NCI-H69 (cell line): ENCODE data around the gene SLC15A1.

Experiments
- DNase-seq: peaks from one replicate; lab custom pipeline; 2025; lab: John Stamatoyannopoulos, UW

The SLC15A1 gene

DNA sequence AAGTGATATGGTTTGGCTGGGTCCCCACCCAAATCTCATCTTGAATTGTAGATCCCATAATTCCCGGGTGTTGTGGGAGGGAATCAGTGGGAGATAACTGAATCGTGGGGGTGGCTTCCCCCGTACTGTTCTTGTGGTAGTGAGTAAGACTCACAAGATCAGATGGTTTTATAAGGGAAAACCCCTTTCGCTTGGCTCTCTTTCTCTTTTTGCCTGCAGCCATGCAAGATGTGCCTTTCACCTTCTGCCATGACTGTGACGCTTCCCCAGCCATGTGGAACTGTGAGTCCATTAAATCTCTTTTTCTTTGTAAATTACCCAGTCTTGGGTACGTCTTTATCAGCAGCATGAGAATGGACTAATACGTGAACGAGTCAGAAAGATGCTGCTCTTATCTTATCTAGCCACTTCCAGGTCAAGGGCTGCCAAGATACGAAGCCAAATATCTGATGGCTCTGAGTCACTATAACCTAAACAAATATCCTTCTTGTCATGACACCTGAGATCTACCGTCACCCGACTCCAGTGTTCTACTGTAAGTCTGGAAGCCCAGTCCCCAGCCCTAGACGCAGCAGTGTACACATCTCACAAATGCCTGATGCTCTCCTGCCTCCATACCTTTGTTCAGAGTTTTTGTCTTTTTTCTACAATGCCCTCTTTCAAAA is 45.9 kb downstream of the SLC15A1 start:
- no peak for DNase-seq

- DNase-seq = peak; percentile 8
Observed at GRCh38 chr13:98697791-98698190, 54.7 kb downstream of the SLC15A1 start.

DNA sequence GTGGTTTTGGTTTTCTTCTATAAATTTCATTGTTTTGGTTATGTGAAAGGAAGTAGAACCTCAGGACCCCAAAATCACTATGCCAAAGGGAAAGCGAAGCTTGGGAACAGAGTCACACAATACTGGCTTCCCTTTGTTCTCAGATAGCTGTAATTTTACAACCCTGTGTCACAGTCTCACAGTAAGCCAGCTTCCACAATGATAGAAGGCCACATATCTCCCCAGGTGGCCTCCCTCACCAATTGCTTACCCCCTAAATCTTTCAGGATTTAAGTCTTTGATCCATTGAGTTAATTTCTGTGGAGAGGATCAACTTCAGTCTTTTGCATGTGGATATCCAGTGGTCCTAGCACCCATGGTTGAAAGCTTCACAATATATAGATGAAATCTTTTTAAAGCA is 58.7 kb downstream of the SLC15A1 start:
- no peak for DNase-seq

DNA sequence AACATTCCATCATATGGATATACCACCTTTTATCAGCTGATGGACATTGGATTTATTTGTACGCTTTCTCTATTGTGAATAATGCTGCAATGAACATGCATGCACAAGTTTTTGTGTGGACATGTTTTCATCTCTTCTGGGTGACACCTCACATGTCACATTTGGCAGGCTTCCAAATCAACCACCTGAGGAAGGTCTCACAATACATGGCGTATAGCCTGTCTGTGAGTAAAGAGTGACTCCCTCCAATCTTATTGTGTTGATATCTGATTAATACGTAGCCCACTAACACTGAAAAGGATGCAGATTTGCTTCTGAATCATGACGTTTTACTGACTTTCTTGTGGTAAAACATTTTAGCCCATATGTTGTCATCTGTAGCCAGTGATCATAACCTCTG is 61.1 kb downstream of the SLC15A1 start:
- peak; percentile 43 for DNase-seq

GRCh38 chr13:98690348-98691022 is 62.0 kb downstream of the SLC15A1 start:
- DNase-seq = no peak

DNA sequence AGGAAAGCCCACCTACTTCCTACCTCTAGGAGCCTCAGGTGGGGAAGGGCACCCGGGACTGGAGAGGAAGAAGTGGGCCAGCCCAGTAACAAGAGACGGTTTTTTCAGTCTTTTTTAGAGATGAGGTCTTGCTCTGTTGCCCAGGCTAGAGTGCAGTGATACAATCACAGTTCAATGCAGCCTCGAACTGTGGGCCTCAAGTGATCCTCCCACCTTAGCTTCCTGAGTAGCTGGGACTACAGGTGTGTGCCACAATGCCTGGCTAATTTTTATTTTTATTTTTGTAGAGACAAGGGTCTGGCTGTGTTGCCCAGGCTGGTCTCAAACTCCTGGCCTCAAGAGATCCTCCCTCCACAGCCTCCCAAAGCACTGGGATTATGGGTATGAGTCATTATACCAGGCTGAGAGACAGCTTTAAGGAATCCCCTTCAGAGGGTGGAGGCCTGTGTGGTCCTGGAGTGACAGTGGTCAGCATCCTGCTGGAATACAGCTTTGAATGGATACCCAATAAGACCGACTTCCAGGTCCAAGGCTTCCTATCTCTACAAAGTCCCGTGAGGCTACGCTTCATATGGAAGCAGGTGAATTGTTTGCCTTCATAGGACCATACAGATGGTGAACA is 63.0 kb downstream of the SLC15A1 start:
- DNase-seq = no peak

GRCh38 chr13:98688373-98688772 is 64.1 kb downstream of the SLC15A1 start:
- DNase-seq = peak; percentile 15

- DNase-seq = no peak
Observed at GRCh38 chr13:98687319-98687718, 65.2 kb downstream of the SLC15A1 start.

DNA sequence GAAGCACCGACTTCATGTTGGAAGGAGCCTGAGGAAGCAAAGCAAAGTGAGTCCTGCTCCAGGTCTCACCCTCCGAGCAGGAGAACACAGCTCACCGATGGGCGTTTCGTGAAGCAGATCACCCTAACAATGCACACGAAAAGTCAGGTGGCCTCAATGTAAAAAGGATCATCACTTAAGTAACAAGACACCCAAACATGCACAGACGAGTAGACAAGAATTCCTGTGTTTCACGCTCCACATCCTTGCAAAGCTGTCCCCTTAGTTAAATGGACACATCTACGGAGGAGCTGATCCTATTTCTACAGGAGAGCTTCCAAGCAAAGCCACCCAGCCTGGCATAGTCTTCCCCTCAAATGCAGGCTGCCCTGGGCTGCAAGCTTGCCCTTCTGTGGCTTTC is 66.2 kb downstream of the SLC15A1 start:
- no peak for DNase-seq

GRCh38 chr13:98685146-98685545 is 67.3 kb downstream of the SLC15A1 start:
- peak; percentile 19 for DNase-seq

GRCh38 chr13:98681049-98681448 is 71.4 kb downstream of the SLC15A1 start:
- peak; percentile 18 for DNase-seq

DNA sequence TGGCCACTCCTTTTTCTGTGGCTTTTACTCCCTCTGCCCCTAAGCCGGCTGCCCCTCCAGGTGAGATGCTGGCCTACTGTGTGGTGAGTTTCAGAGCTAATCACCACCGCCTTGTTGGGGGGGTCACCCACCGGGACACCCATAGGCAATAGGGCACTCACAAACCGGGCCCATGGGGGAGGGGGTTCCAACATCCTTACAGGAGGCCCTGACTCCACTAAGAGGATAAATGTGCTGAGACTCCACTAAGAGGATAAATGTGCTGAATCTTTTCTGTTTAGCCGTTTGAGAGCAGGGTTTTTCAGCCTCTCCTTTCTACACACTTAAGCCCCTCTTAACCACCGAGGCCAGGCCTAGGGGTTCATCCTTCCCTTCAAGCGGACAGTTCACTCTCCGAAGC is 73.7 kb downstream of the SLC15A1 start:
- no peak for DNase-seq

GRCh38 chr13:98677398-98677797 is 75.1 kb downstream of the SLC15A1 start:
- no peak for DNase-seq

- peak; percentile 29 for DNase-seq
Observed at GRCh38 chr13:98676239-98676638, 76.2 kb downstream of the SLC15A1 start.

- no peak for DNase-seq
Observed at GRCh38 chr13:98675837-98676236, 76.6 kb downstream of the SLC15A1 start.

DNA sequence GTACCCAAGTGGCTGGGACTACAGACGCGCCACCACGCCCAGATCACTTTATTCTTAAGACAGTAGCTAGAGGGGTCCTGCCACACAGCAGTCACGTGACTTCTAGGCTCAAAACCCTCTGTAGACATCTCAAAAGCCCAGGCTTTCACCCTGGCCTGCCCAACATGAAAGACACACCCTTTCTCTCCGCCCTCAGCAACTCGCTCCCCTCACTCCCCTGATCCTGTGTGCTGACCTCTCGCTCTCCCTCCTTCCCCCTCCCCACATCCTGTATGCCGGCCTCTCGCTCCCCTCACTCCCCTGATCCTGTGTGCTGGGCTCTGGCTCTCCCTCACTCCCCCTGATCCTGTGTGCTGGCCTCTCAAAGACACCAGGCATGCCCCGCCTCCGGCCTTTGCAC is 77.4 kb downstream of the SLC15A1 start:
- DNase-seq = no peak

DNA sequence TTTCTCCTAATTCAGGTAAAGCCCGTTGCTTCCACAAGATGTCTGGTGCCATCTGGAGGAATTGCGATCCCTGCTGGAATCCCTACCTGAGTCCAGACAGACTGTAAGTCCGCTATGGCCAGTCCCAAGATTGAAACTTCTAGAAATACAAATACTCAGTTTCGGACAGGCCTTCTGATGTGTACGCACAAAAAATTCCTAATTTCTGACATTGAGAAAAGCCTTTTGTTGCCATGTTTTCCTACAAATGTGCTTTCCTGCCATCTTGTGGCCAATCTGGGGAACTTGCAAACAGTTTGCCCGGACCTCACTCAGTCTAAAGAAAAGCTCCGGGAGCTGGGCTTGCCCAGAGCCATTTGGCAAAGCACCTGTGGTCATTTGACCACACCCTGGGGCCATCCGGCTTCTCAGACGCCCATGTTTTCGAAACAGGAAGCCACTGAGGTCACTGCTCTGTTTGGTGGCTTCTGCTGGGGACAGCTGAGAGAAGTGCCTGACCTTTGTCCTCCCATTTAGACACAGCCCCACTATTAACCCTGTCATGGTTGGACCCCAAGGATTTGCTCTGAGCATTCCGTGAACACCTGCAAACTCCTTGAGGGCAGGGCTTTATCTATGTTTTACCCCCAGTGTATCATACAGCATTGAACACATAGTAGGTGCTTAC is 79.4 kb downstream of the SLC15A1 start:
- DNase-seq = peak; percentile 85

GRCh38 chr13:98668155-98668554 is 84.3 kb downstream of the SLC15A1 start:
- DNase-seq = no peak

- no peak for DNase-seq
Observed at GRCh38 chr13:98665638-98665995, 86.9 kb downstream of the SLC15A1 start.

GRCh38 chr13:98664924-98665637 is 87.4 kb downstream of the SLC15A1 start:
- DNase-seq = no peak

DNA sequence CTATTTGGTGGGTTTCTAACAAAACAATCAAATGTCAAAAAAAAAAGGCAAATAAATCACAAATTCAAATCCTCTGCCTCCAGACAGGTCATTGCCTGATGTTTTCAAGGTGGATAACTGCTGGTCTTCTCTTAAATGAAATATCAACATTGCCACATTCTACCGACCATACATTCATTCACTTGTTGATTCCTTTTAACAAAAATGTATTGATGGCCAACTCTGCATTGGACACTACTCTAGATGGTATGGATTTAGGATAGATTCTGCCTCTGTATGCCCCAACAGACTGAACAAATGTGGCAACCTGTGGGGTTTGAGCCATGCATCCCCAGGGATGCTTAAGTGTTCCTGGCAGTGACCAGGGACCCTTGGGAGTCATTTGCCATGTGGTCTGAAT is 88.0 kb downstream of the SLC15A1 start:
- DNase-seq = peak; percentile 10

- peak; percentile 37 for DNase-seq
Observed at GRCh38 chr13:98664047-98664446, 88.4 kb downstream of the SLC15A1 start.
